Vagina (tissue), 2 donors: ENCODE data around the gene PPARA. TPM values are rescaled to one million over a fixed set of nuclear protein-coding genes. Genes with fewer than 3 reads are reported as not detected.

Experiments
- DNase-seq, 2 donors: peaks; one replicate each; pipeline ENCODE4 v3.0.0-alpha.2; 2017; ENCODE audit errors: extremely low spot score in 2 of 2
- H3K27ac ChIP-seq: fragments of 200-600 bp; sonication (generic); one replicate; pipeline ENCODE4 v1.5.1; 2019
- H3K27me3 ChIP-seq: fragments of 200-600 bp; sonication (generic); one replicate; pipeline ENCODE4 v1.5.1; 2019
- H3K36me3 ChIP-seq, 2 donors: fragments of 200-600 bp; sonication (generic); one replicate each; pipeline ENCODE4 v1.5.1; 2017 to 2019
- H3K4me1 ChIP-seq: fragments of 200-600 bp; sonication (generic); one replicate; pipeline ENCODE4 v1.5.1; 2019
- H3K4me3 ChIP-seq, 2 donors: fragments of 200-600 bp; sonication (generic); 1 replicate in 1 of 2; 2 replicates in 1 of 2; pipeline ENCODE4 v1.5.1; 2016 to 2019
- H3K9me3 ChIP-seq: fragments of 200-600 bp; sonication (generic); one replicate; pipeline ENCODE4 v1.5.1; 2019
- POLR2A ChIP-seq, 2 donors: fragments of 450-650 bp; IDR thresholded peaks; one replicate each; pipeline ENCODE4 v1.6.1; 2017; ENCODE audit warnings: antibody characterized with exemption in 2 of 2, mild to moderate bottlenecking in 2 of 2, moderate library complexity in 2 of 2
- POLR2AphosphoS5 ChIP-seq, 2 donors: sonication (generic); formaldehyde crosslinking; IDR thresholded peaks; one replicate each; pipeline ENCODE4 v1.9.0; 2017; ENCODE audit warnings: antibody characterized with exemption in 2 of 2, mild to moderate bottlenecking in 2 of 2, low read depth in 1 of 2; ENCODE audit not compliant: insufficient read depth in 1 of 2
- intact Hi-C: fragments of 100-400 bp; cut with DNase I; formaldehyde crosslinking; loops from one replicate; pipeline ENCODE4 v1.15.1; 2023
- total RNA-seq: library from RNA; depleted of rRNA; stranded (reverse); fragments of >200 nt; gene quantifications from one replicate; pipeline ENCODE4 v1.2.3, GENCODE V29; 2016
- TF ChIP-seq, protein P1 (sequence below), 3 experiments: fragments of 450-650 bp in 2 of 3; fragments of 200-600 bp in 1 of 3; sonication (generic) in 1 of 3; IDR thresholded peaks; one replicate each; pipeline ENCODE4 v1.5.1; 2017 to 2019; ENCODE audit warnings: antibody characterized with exemption in 3 of 3, mild to moderate bottlenecking in 2 of 3, moderate library complexity in 2 of 3

PPARA gene
- total RNA-seq, 1 donor from 2014 or later, result 13.5 TPM

DNA sequence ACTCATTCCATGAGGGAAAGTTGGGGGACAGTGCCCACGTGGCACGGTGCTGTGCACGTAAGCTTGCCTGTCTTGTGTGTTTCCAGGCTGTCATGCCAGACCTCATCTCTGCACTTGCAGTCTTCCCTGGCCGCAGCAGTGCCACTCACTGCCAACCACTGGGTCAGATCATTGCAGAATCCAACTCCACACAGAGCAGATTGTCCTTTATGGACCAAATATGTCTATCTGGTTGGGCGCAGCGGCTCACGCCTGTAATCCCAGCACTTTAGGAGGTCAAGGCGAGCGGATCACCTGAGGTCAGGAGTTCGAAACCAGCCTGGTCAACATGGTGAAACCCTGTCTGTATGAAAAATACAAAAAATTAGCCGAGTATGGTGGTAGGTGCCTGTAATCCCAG lies 4.4 kb upstream of the PPARA start:
- Histone ChIP-seq H3K27me3 (no peaks in the 10 kb centered on the region), H3K4me3 (no peak overlapping the region), H3K27ac (no peak overlapping the region), H3K9me3 (no peaks in the 10 kb centered on the region), H3K4me1 (peaks cover 25% of the 10 kb centered on the region), H3K36me3 (no peaks in the 10 kb centered on the region)
- intact Hi-C loops, result no loop called here
- no peak for DNase-seq
- TF ChIP-seq, protein P1, sequence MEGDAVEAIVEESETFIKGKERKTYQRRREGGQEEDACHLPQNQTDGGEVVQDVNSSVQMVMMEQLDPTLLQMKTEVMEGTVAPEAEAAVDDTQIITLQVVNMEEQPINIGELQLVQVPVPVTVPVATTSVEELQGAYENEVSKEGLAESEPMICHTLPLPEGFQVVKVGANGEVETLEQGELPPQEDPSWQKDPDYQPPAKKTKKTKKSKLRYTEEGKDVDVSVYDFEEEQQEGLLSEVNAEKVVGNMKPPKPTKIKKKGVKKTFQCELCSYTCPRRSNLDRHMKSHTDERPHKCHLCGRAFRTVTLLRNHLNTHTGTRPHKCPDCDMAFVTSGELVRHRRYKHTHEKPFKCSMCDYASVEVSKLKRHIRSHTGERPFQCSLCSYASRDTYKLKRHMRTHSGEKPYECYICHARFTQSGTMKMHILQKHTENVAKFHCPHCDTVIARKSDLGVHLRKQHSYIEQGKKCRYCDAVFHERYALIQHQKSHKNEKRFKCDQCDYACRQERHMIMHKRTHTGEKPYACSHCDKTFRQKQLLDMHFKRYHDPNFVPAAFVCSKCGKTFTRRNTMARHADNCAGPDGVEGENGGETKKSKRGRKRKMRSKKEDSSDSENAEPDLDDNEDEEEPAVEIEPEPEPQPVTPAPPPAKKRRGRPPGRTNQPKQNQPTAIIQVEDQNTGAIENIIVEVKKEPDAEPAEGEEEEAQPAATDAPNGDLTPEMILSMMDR (IDR thresholded peaks at IDR 0.05), result no peak
- TF ChIP-seq POLR2A (IDR thresholded peaks at IDR 0.05) (no peak), POLR2AphosphoS5 (IDR thresholded peaks at IDR 0.05; ENCODE audit: insufficient read depth in 1 of 2, low read depth in 1 of 2) (no peak)

DNA sequence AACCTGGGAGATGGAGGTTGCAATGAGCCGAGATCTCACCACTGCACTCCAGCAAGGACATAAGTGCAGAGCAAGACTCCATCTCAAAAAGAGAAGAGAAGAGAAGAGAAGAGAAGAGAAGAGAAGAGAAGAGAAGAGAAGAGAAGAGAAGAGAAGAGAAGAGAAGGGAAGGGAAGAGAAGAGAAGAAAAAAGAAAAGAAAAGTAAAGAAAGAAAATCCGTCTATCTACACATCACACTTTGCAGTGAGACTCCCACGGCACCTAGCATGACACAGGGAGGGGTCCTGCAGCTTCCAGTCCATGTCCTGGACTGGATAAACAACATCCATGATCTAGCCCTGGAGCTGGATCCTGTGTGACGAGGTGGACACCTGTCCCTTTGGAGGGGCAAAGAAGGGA lies 4.0 kb upstream of the PPARA start:
- Histone ChIP-seq H3K4me1 (peaks cover 28% of the 10 kb centered on the region), H3K9me3 (no peaks in the 10 kb centered on the region), H3K27me3 (no peaks in the 10 kb centered on the region), H3K36me3 (no peaks in the 10 kb centered on the region), H3K4me3 (no peak overlapping the region), H3K27ac (no peak overlapping the region)
- no peak for DNase-seq
- intact Hi-C loops, result no loop called here
- TF ChIP-seq, protein P1 (IDR thresholded peaks at IDR 0.05), result no peak
- TF ChIP-seq POLR2AphosphoS5 (IDR thresholded peaks at IDR 0.05; ENCODE audit: insufficient read depth in 1 of 2, low read depth in 1 of 2) (no peak), POLR2A (IDR thresholded peaks at IDR 0.05) (no peak)

DNA sequence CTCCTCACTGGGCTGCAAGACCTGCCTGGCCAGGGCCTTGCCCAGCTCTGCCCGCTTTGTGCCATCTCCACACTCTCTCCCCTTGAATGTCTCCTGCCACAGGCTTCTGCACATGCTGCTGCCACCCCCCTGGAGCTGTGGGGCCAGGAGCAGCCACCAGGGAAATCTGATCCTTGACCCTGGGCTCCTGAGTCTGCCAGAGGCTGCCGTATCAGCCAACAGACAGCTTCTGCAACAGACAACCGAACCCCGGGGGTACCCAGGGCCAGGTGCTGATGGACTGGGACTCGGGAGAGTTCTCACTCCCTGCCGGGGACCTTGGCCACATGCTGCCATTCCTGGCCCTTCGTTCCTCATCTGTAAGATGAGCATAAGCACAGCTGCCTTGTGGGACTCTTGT lies 3.3 kb upstream of the PPARA start:
- H3K36me3 ChIP-seq, result no peaks in the 10 kb centered on the region
- TF ChIP-seq, protein P1 (IDR thresholded peaks at IDR 0.05), result no peak
- TF ChIP-seq POLR2AphosphoS5 (IDR thresholded peaks at IDR 0.05; ENCODE audit: insufficient read depth in 1 of 2, low read depth in 1 of 2) (no peak), POLR2A (IDR thresholded peaks at IDR 0.05) (no peak)
- no peak for DNase-seq
- no peaks in the 10 kb centered on the region for H3K27me3 ChIP-seq
- H3K27ac ChIP-seq, result no peak overlapping the region
- H3K9me3 ChIP-seq, result no peaks in the 10 kb centered on the region
- H3K4me1 ChIP-seq, result peaks cover 36% of the 10 kb centered on the region
- intact Hi-C loops, result no loop called here
- H3K4me3 ChIP-seq, result no peak overlapping the region

DNA sequence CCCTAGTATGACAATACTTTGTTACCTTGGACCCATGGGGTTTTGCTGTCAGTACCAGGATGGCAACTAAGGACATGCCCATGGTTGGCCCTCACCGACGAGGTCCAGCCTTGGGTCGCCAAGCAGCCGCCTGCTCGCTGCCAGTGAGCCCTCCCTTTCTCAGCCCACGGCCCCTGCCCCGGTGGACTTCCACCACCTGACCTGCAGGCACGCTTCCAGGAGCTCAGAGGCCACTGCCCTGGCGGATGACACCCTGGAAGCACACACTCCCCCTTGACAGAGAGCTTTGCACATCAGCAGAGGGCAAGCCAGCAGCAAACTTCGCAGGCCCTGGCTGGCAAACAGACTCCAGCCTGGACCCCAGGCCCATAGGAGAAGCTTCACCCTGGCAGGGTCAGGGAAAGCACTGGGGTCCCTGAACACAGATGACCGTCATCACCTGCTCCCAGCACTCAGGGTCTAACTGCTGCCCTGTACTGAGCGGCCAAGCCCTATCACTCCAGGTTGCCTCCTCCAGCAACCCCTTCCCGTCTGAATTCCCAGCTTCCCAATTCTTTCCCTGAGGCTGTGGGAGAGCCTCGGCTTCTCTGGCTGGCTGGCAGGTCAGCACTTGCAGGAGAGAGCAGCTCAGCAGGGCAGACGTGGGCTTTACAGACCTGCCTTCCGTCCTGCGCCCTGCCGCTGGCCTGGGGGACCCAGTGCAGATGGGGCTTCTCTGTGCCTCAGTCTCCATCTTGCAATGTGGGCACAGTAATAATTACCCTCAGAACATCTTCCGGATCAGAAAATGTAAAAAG lies 2.7 kb upstream of the PPARA start:
- H3K27me3 ChIP-seq, result no peaks in the 10 kb centered on the region
- TF ChIP-seq POLR2AphosphoS5 (IDR thresholded peaks at IDR 0.05; ENCODE audit: insufficient read depth in 1 of 2, low read depth in 1 of 2) (no peak), POLR2A (IDR thresholded peaks at IDR 0.05) (no peak)
- TF ChIP-seq, protein P1 (IDR thresholded peaks at IDR 0.05), result no peak
- no peak overlapping the region for H3K4me3 ChIP-seq
- no peaks in the 10 kb centered on the region for H3K9me3 ChIP-seq
- intact Hi-C loops, result no loop called here
- no peaks in the 10 kb centered on the region for H3K36me3 ChIP-seq
- no peak overlapping the region for H3K27ac ChIP-seq
- peaks cover 42% of the 10 kb centered on the region for H3K4me1 ChIP-seq
- DNase-seq, result peak in 1 of 2 donors; percentile 86

DNA sequence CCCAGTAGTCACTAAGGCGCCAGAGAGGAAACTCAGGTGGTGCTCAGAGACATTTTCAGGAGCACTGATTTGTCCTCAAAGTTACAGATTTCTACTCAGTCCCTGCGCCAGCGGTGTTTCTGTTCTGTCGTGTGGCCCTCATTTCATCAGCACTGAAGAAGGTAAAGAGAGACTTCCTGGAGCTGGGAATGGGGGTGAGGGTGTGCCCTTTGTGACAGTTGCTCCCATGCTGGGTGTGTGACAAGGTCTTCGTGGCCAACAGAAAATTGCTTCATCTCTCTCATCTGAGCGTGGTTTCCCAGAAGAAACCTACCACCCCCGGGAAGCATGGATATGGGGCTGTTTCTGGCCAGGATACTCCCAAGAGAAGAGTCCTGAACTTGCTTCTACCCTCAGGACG lies 2.0 kb upstream of the PPARA start:
- TF ChIP-seq POLR2AphosphoS5 (IDR thresholded peaks at IDR 0.05; ENCODE audit: insufficient read depth in 1 of 2, low read depth in 1 of 2), result no peak
- TF ChIP-seq, protein P1 (IDR thresholded peaks at IDR 0.05), result no peak
- no peak for TF ChIP-seq POLR2A (IDR thresholded peaks at IDR 0.05)
- peak in 1 of 2 donors; percentile 83 for DNase-seq
- Histone ChIP-seq H3K27ac (peak overlapping the region; percentile 92), H3K27me3 (no peaks in the 10 kb centered on the region), H3K9me3 (no peaks in the 10 kb centered on the region), H3K4me3 (no peak overlapping the region), H3K36me3 (no peaks in the 10 kb centered on the region), H3K4me1 (peaks cover 42% of the 10 kb centered on the region)
- intact Hi-C loops, result no loop called here
